Measurements from ENCODE around the gene PPP1R3E. TPM values are rescaled to one million over a fixed set of nuclear protein-coding genes. Genes with fewer than 3 reads are reported as not detected.
A peak's percentile ranks its signal among the peaks of the same experiment; 100 is the strongest.

Gene PPP1R3E
- total RNA-seq, 2 donors from 2014 or later: 5.4 to 9.6 TPM

DNA sequence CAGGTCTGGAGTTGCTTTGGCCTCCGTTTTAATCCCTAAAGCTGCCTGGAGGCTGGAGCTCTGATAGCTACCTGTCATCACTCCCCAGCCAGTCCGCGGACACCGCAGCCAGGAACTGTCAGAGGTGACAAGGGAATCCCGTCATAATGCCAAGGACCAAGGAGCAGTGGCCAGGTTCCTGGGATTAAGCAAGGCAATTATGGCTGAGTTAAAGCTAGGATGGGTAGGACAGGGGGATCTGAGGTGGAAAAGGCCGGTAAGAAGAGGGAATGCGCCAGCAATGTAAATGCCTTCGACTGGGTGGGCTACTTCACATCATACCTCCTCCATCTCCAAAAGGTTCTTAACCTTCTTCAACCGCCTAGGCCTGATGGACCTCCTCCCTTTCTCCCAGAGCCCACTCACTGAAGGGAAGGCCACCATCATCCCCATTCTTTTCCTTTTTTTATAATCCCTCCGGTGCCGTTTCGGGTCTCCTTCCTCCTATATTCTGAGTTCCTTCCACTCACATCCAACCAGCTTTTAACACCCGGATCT is 1.9 kb downstream of the PPP1R3E start:
- 1% methylated on average over 13 of the region's 13 CpGs for WGBS, 2 donors
- peak; percentile 28 to 43 (median 34) for DNase-seq
- H3K4me1 ChIP-seq: peaks cover 29% of the 10 kb centered on the region
- H3K27ac ChIP-seq: peak overlapping the region; percentile 94 to 99 (median 98)
- H3K27me3 ChIP-seq: no peaks in the 10 kb centered on the region
- ATAC-seq: no peak
- TF ChIP-seq, protein P1, sequence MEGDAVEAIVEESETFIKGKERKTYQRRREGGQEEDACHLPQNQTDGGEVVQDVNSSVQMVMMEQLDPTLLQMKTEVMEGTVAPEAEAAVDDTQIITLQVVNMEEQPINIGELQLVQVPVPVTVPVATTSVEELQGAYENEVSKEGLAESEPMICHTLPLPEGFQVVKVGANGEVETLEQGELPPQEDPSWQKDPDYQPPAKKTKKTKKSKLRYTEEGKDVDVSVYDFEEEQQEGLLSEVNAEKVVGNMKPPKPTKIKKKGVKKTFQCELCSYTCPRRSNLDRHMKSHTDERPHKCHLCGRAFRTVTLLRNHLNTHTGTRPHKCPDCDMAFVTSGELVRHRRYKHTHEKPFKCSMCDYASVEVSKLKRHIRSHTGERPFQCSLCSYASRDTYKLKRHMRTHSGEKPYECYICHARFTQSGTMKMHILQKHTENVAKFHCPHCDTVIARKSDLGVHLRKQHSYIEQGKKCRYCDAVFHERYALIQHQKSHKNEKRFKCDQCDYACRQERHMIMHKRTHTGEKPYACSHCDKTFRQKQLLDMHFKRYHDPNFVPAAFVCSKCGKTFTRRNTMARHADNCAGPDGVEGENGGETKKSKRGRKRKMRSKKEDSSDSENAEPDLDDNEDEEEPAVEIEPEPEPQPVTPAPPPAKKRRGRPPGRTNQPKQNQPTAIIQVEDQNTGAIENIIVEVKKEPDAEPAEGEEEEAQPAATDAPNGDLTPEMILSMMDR (IDR thresholded peaks at IDR 0.05): no peak
- TF ChIP-seq POLR2A (IDR thresholded peaks at IDR 0.05): peak in 1 of 3 donors; percentile 9
- intact Hi-C loops (cut with DNase I): no loop called here
- peak overlapping the region; percentile 22 to 25 for H3K4me3 ChIP-seq
- H3K36me3 ChIP-seq (replicated peaks in 1 of 2; ENCODE audit: insufficient read depth in 1 of 2, low read depth in 2 of 2): no peaks in the 10 kb centered on the region
- no peaks in the 10 kb centered on the region for H3K9me3 ChIP-seq

DNA sequence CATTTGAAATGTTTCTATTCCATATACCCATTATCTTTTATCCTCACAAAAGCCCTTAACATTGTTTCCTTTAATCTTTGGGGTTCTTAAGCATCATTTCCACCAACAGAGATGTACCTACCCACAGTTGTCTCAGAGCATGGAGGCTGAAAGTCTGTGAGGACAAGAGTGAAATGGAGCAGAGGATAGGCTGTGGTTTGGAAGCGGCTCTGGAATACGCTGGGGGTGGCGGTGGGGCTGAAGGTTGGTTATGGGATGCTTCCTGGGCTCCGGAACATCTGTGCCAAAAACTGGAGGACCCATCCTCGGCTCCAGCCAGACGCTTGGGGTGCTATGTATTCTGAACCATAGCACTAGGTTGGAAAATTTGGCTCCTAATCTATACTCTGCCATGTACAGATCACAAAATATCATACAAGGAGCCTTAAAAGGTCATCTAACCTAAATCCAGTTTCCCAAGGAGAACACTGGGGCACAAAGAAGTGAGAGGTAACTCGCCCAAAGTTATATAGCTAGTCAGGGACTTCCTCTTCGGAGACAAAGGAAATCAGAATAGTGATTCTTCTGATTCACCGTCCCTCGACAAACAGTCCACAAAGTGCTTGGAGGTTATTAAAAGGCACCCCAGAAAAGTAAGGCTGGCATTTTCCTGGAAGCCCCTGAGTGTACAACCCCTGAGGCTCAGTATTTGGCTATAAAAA is 2.5 kb downstream of the PPP1R3E start:
- no peaks in the 10 kb centered on the region for H3K9me3 ChIP-seq
- no peaks in the 10 kb centered on the region for H3K27me3 ChIP-seq
- H3K36me3 ChIP-seq (replicated peaks in 1 of 2; ENCODE audit: insufficient read depth in 1 of 2, low read depth in 2 of 2): no peaks in the 10 kb centered on the region
- DNase-seq (no peak), ATAC-seq (no peak)
- 67 to 68% methylated on average over 10 of the region's 10 CpGs for WGBS, 2 donors
- intact Hi-C loops (cut with DNase I): no loop called here
- TF ChIP-seq POLR2A (IDR thresholded peaks at IDR 0.05): no peak
- TF ChIP-seq, protein P1 (IDR thresholded peaks at IDR 0.05): no peak
- peaks cover 29% of the 10 kb centered on the region for H3K4me1 ChIP-seq
- peak overlapping the region in 1 of 2 donors; percentile 22 for H3K4me3 ChIP-seq
- peak overlapping the region; percentile 94 to 99 (median 98) for H3K27ac ChIP-seq

DNA sequence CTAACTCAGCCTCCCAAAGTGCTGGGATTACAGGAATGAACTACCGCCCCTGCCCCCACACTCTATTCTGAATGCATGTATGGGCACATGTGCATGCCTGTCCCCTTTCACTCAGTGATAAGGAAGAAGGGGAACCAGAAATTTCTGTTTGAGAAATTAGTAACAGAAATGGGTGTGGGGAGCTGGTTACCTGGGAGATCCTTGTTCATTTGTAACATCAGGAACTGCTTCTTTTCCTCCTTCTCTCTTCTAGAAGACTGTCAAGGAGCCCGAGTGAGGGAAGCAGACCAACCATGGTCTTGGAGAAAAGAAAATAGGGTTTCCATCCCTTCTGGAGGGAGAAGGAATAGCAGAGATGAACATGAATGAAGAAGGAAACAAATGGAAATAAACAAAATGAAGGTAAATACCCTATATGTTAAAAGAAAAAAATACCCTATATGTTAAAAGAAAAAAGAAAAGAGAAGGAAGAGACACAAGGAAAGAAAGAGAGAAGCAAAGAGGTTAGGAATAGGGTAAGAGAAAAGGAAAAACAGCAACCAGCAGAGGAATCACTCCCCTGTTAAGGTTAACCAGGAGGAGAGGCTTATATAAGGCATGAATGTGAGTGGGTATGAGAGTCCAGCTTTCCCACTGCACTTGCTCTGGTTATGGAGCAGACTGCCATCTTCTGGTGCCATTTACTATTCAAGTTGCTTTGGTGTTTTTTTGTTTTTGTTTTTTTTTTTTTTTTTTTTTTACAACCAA is 3.3 kb downstream of the PPP1R3E start:
- H3K36me3 ChIP-seq (replicated peaks in 1 of 2; ENCODE audit: insufficient read depth in 1 of 2, low read depth in 2 of 2): no peaks in the 10 kb centered on the region
- no peak overlapping the region for H3K4me3 ChIP-seq
- H3K9me3 ChIP-seq: no peaks in the 10 kb centered on the region
- DNase-seq: peak in 1 of 4 donors; percentile 30
- no peaks in the 10 kb centered on the region for H3K27me3 ChIP-seq
- intact Hi-C loops (cut with DNase I): no loop called here
- TF ChIP-seq, protein P1 (IDR thresholded peaks at IDR 0.05): peak in 3 of 7 experiments; percentile 14 to 37 (median 32)
- TF ChIP-seq POLR2A (IDR thresholded peaks at IDR 0.05): no peak
- ATAC-seq: no peak
- peak overlapping the region in 1 of 4 donors; percentile 99 for H3K27ac ChIP-seq
- 55 to 62% methylated on average over 2 of the region's 2 CpGs for WGBS, 2 donors
- H3K4me1 ChIP-seq: peaks cover 36% of the 10 kb centered on the region

DNA sequence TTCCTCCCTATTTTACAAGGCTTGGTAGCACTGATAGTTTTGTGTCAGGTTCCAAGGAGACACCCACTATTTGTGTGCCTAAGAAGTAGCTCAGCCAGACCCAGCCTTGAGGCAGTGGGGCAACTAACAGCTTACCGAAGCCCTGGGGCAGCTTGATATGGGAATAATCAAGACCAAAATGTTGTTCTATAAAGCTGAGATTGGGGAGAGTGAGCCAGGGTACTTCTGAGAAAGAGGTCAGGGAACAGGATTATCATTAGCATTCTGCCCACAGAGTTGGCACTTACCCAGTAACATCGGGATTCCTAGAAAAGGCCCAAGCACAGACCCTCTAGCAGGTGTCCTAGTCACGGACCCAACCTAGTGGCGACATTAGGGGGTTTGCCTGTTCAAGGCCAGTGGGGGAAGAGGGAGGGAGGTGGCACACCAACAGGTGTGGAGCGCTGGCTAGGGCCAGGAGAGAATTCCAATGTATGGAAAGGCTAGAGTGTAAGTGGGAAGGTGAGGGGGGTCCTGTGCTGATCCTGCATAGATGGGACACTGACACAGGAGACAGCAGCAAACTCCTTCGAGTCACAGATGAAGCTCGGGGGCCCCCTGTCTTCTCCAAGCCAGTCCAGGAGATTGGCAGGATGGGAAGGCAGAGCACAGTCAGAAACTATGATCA is 4.9 kb downstream of the PPP1R3E start:
- Histone ChIP-seq H3K9me3 (no peaks in the 10 kb centered on the region), H3K27ac (no peak overlapping the region), H3K4me3 (no peak overlapping the region), H3K4me1 (peaks cover 31% of the 10 kb centered on the region), H3K27me3 (no peaks in the 10 kb centered on the region), H3K36me3 (replicated peaks in 1 of 2; ENCODE audit: insufficient read depth in 1 of 2, low read depth in 2 of 2) (no peaks in the 10 kb centered on the region)
- DNase-seq (no peak), ATAC-seq (no peak)
- 75 to 84% methylated on average over 7 of the region's 7 CpGs for WGBS, 2 donors
- intact Hi-C loops (cut with DNase I): no loop called here
- no peak for TF ChIP-seq POLR2A (IDR thresholded peaks at IDR 0.05)
- TF ChIP-seq, protein P1 (IDR thresholded peaks at IDR 0.05): no peak

Measured in body of pancreas (tissue), 4 donors.